Mammary epithelial cell (primary cell): ENCODE data around the gene RASA2.

Source experiments
- CTCF ChIP-seq, 2 donors: IDR thresholded peaks in 1 of 2; conservative IDR thresholded peaks in 1 of 2; 2 replicates each; pipeline ENCODE4 v1.5.1; 2011 to 2012; ENCODE audit warnings: inconsistent platforms in 2 of 2, low read length in 2 of 2, mild to moderate bottlenecking in 2 of 2, control low read depth in 1 of 2, low read depth in 1 of 2; ENCODE audit not compliant: insufficient read depth in 1 of 2; ENCODE audit errors: extremely low read depth in 1 of 2
- EZH2 ChIP-seq: IDR thresholded peaks from 2 replicates; pipeline ENCODE4 v1.6.1; 2012; ENCODE audit warnings: low read length, inconsistent platforms, borderline replicate concordance

GRCh38 chr3:141651409-141651808 lies 164.6 kb downstream of the RASA2 start:
- TF ChIP-seq EZH2 (no peak), CTCF (conservative IDR thresholded peaks at IDR 0.05 in 1 of 2, IDR thresholded peaks at IDR 0.05 in 1 of 2; ENCODE audit: extremely low read depth in 1 of 2, insufficient read depth in 1 of 2, low read depth in 1 of 2, low read length in 2 of 2) (no peak)
